H1 (cell line): ENCODE data around the gene C13orf42. TPM values are rescaled to one million over a fixed set of nuclear protein-coding genes. Genes with fewer than 3 reads are reported as not detected.
A peak's percentile ranks its signal among the peaks of the same experiment; 100 is the strongest.

Experiments used
- CTCF ChIA-PET: fragments of 300-600 bp; sonication (Branson Sonifier 250); formaldehyde crosslinking; loops from one replicate; lab custom pipeline; 2021; ENCODE audit not compliant: partially characterized antibody; lab: Charles Lee
- POLR2A ChIA-PET: fragments of 300-600 bp; sonication (Branson Sonifier 250); formaldehyde crosslinking; loops from one replicate; lab custom pipeline; 2021; ENCODE audit warnings: inconsistent platforms; ENCODE audit not compliant: partially characterized antibody; lab: Charles Lee
- DNase-seq, 2 experiments: peaks; one replicate each; pipeline versions ENCODE4 v3.0.0 to v3.0.0-alpha.2; 2010 to 2022; ENCODE audit warnings: low spot score in 2 of 2, low read depth in 1 of 2, mixed read lengths in 1 of 2
- FAIRE-seq: peaks from 2 replicates; lab custom pipeline; 2011; peaks lifted over from hg19 to GRCh38; lab: Jason Lieb, UNC
- H2AFZ ChIP-seq: 2 replicates; pipeline ENCODE4 v1.8.1; 2012; ENCODE audit warnings: low read length, inconsistent platforms
- H2AK5ac ChIP-seq: 2 replicates; pipeline ENCODE4 v1.6.1; 2013; ENCODE audit warnings: low read depth, low read length
- H2BK120ac ChIP-seq: replicated peaks from 2 replicates; pipeline ENCODE3; 2013; ENCODE audit warnings: low read depth, low read length, inconsistent platforms
- H2BK12ac ChIP-seq: 2 replicates; pipeline ENCODE4 v1.6.1; 2013; ENCODE audit warnings: low read depth, low read length
- H2BK15ac ChIP-seq: 2 replicates; pipeline ENCODE4 v1.6.1; 2013; ENCODE audit warnings: low read length
- H2BK20ac ChIP-seq: 2 replicates; pipeline ENCODE4 v1.6.1; 2013; ENCODE audit warnings: low read length
- H2BK5ac ChIP-seq: 2 replicates; pipeline ENCODE4 v1.6.1; 2013; ENCODE audit warnings: low read depth, low read length
- H3K14ac ChIP-seq: 2 replicates; pipeline ENCODE4 v1.6.1; 2013; ENCODE audit warnings: inconsistent platforms; ENCODE audit not compliant: insufficient read length
- H3K18ac ChIP-seq: 2 replicates; pipeline ENCODE4 v1.6.1; 2013; ENCODE audit warnings: low read length; ENCODE audit errors: extremely low read depth
- H3K23ac ChIP-seq: 2 replicates; pipeline ENCODE4 v1.6.1; 2013; ENCODE audit warnings: inconsistent platforms; ENCODE audit not compliant: insufficient read length
- H3K23me2 ChIP-seq: 2 replicates; pipeline ENCODE4 v1.6.1; 2013; ENCODE audit warnings: low read depth, low read length
- H3K27ac ChIP-seq: 2 replicates; pipeline ENCODE4 v1.6.1; 2011; ENCODE audit warnings: low read depth, low read length, inconsistent platforms
- H3K27me3 ChIP-seq, 4 experiments: replicated peaks in 1 of 4; 1 replicate in 1 of 4; 2 replicates in 3 of 4; pipeline versions ENCODE4 v1.6.1 to v1.8.1; 2011 to 2013; ENCODE audit warnings: low read length in 3 of 4, mild to moderate bottlenecking in 3 of 4, inconsistent platforms in 2 of 4, mixed read lengths in 2 of 4, moderate library complexity in 1 of 4; ENCODE audit not compliant: control insufficient read depth in 3 of 4, insufficient read depth in 3 of 4; ENCODE audit errors: extremely low read depth in 1 of 4
- H3K36me3 ChIP-seq, 4 experiments: 2 replicates each; pipeline versions ENCODE4 v1.6.1 to v1.8.1; 2011 to 2013; ENCODE audit warnings: mild to moderate bottlenecking in 4 of 4, low read length in 3 of 4, moderate library complexity in 2 of 4, control low read depth in 1 of 4, inconsistent platforms in 1 of 4; ENCODE audit not compliant: insufficient read depth in 4 of 4, control insufficient read depth in 2 of 4
- H3K4ac ChIP-seq: replicated peaks from 2 replicates; pipeline ENCODE3; 2013; ENCODE audit warnings: low read length, low read depth, mixed read lengths, inconsistent platforms; ENCODE audit not compliant: insufficient read length
- H3K4me1 ChIP-seq, 4 experiments: replicated peaks in 1 of 4; 1 replicate in 1 of 4; 2 replicates in 3 of 4; pipeline versions ENCODE4 v1.6.1 to v1.8.1; 2011 to 2013; ENCODE audit warnings: low read length in 3 of 4, inconsistent platforms in 2 of 4, mixed read lengths in 1 of 4; ENCODE audit not compliant: insufficient read depth in 4 of 4, control insufficient read depth in 3 of 4
- H3K4me2 ChIP-seq, 2 experiments: 2 replicates each; pipeline versions ENCODE4 v1.6.1 to v1.8.1; 2011 to 2013; ENCODE audit warnings: low read depth in 2 of 2, low read length in 2 of 2, control low read depth in 1 of 2, inconsistent platforms in 1 of 2, mild to moderate bottlenecking in 1 of 2; ENCODE audit not compliant: insufficient read depth in 1 of 2
- H3K4me3 ChIP-seq, 4 experiments: fragments of 200-600, 300-600 bp in 1 of 4; sonication (generic), shearing (Covaris generic), sonication (Bioruptor Twin) in 1 of 4; 2 replicates each; pipeline versions ENCODE4 v1.5.1 to v1.8.1; 2011 to 2016; ENCODE audit warnings: low read length in 4 of 4, low read depth in 3 of 4, control low read depth in 2 of 4, inconsistent platforms in 2 of 4, mild to moderate bottlenecking in 2 of 4, mixed read lengths in 1 of 4, moderate library complexity in 1 of 4; ENCODE audit not compliant: insufficient read depth in 2 of 4; ENCODE audit errors: extremely low read depth in 1 of 4
- H3K56ac ChIP-seq: replicated peaks from 2 replicates; pipeline ENCODE3; 2013; ENCODE audit warnings: low read depth, mild to moderate bottlenecking, mixed read lengths, low read length, inconsistent platforms; ENCODE audit not compliant: insufficient read length
- H3K79me1 ChIP-seq: 2 replicates; pipeline ENCODE4 v1.6.1; 2013; ENCODE audit warnings: low read depth, low read length, control low read depth
- H3K79me2 ChIP-seq, 2 experiments: 2 replicates each; pipeline versions ENCODE4 v1.6.1 to v1.8.1; 2012 to 2013; ENCODE audit warnings: low read length in 2 of 2, mild to moderate bottlenecking in 2 of 2, inconsistent platforms in 1 of 2; ENCODE audit not compliant: insufficient read depth in 2 of 2, control insufficient read depth in 1 of 2
- H3K9ac ChIP-seq, 4 experiments: replicated peaks in 1 of 4; 1 replicate in 1 of 4; 2 replicates in 3 of 4; pipeline versions ENCODE4 v1.6.1 to v1.8.1; 2011 to 2013; ENCODE audit warnings: low read depth in 3 of 4, low read length in 3 of 4, control low read depth in 2 of 4, mild to moderate bottlenecking in 2 of 4, moderate library complexity in 2 of 4, inconsistent platforms in 1 of 4; ENCODE audit errors: extremely low read depth in 1 of 4
- H3K9me3 ChIP-seq, 2 experiments: 2 replicates each; pipeline versions ENCODE4 v1.6.1 to v1.8.1; 2012 to 2013; ENCODE audit warnings: mild to moderate bottlenecking in 2 of 2, moderate library complexity in 2 of 2, control low read depth in 1 of 2, inconsistent platforms in 1 of 2, low read depth in 1 of 2, low read length in 1 of 2, mixed read lengths in 1 of 2; ENCODE audit not compliant: insufficient read depth in 2 of 2
- H4K20me1 ChIP-seq, 2 experiments: replicated peaks in 1 of 2; 2 replicates each; pipeline versions ENCODE3 to v1.8.1; 2011 to 2013; ENCODE audit warnings: inconsistent platforms in 2 of 2, low read length in 2 of 2, mild to moderate bottlenecking in 1 of 2; ENCODE audit not compliant: insufficient read depth in 2 of 2, control insufficient read depth in 1 of 2
- H4K5ac ChIP-seq: 2 replicates; pipeline ENCODE4 v1.6.1; 2013; ENCODE audit warnings: low read length, low read depth, mixed read lengths, inconsistent platforms; ENCODE audit not compliant: insufficient read length
- H4K8ac ChIP-seq: 2 replicates; pipeline ENCODE4 v1.8.0; 2013; ENCODE audit warnings: mild to moderate bottlenecking, moderate library complexity, low read length, inconsistent platforms; ENCODE audit not compliant: insufficient read depth; ENCODE audit errors: extremely low read depth
- H4K91ac ChIP-seq: replicated peaks from 2 replicates; pipeline ENCODE3; 2013; ENCODE audit warnings: low read length, mixed read lengths, inconsistent platforms; ENCODE audit not compliant: insufficient read length
- BCL11A ChIP-seq, 2 experiments: IDR thresholded peaks; one replicate each; pipeline ENCODE4 v1.6.1; 2011; ENCODE audit warnings: low read depth in 2 of 2, low read length in 2 of 2, mild to moderate bottlenecking in 2 of 2
- RAD21 ChIP-seq, 2 experiments: IDR thresholded peaks in 1 of 2; conservative IDR thresholded peaks in 1 of 2; 2 replicates each; pipeline ENCODE4 v1.6.1; 2011; ENCODE audit warnings: low read depth in 2 of 2, low read length in 2 of 2, improper control_type of control experiment in 1 of 2, inconsistent platforms in 1 of 2, mild to moderate bottlenecking in 1 of 2, moderate library complexity in 1 of 2
- RNF2 ChIP-seq: fragments of 200-900, 300-1000 bp; sonication (generic); IDR thresholded peaks from 2 replicates; pipeline ENCODE4 v1.7.1; 2016; ENCODE audit warnings: borderline replicate concordance, low read depth, mild to moderate bottlenecking, antibody characterized with exemption, low read length; ENCODE audit not compliant: poor library complexity, severe bottlenecking; ENCODE audit errors: missing control alignments
- TAF7 ChIP-seq: optimal IDR thresholded peaks from 2 replicates; pipeline ENCODE3; 2011; ENCODE audit warnings: low read depth, mild to moderate bottlenecking, inconsistent platforms, low read length, moderate library complexity, borderline replicate concordance
- TEAD4 ChIP-seq: IDR thresholded peaks from 2 replicates; pipeline ENCODE4 v1.6.1; 2012; ENCODE audit warnings: low read depth, low read length, inconsistent platforms, mixed read lengths
- WGBS, 2 experiments: shearing (Covaris generic) in 1 of 2; methylation state at CpG; one replicate each; pipeline versions ENCODE4 v1.1.6 to v1.1.7; 2013 to 2015; ENCODE audit warnings: low lambda C conversion rate in 2 of 2, mixed read lengths in 2 of 2, inconsistent platforms in 1 of 2, low coverage in 1 of 2, missing lambda C conversion rate in 1 of 2; ENCODE audit not compliant: insufficient replicate concordance in 2 of 2, insufficient coverage in 1 of 2, insufficient read length in 1 of 2; ENCODE audit errors: extremely low coverage in 1 of 2, missing lambda C conversion rate in 1 of 2; 5-methylcytosine and 5-hydroxymethylcytosine counted together
- polyA plus RNA-seq, 7 experiments: library from polyadenylated mRNA; depleted of rRNA in 3 of 7; stranded (reverse) in 5 of 7; unstranded in 2 of 7; fragments of >200 nt in 5 of 7; fragments of 200-250 nt in 2 of 7; gene quantifications; 1 replicate in 5 of 7; 2 replicates in 1 of 7; 4 replicates in 1 of 7; pipeline versions ENCODE4 v1.2.1 to v1.2.3, GENCODE V29; 2011 to 2013; ENCODE audit warnings: missing spikeins in 2 of 7, mixed read lengths in 2 of 7
- total RNA-seq: library from RNA; stranded (reverse); fragmentation: NEBNext Ultra II Directional; extraction: Animal tissue kit (Norgen Biotek cat#: 25700); gene quantifications from 2 replicates; pipeline ENCODE4 v1.2.1, GENCODE V29; 2021
- TF ChIP-seq, protein P1 (sequence below), 3 experiments: IDR thresholded peaks; 1 replicate in 2 of 3; 2 replicates in 1 of 3; pipeline versions ENCODE4 v1.5.1 to v1.6.1; 2011; ENCODE audit warnings: low read length in 3 of 3, mild to moderate bottlenecking in 3 of 3, inconsistent platforms in 2 of 3, low read depth in 1 of 3, moderate library complexity in 1 of 3; ENCODE audit not compliant: insufficient read depth in 1 of 3; ENCODE audit errors: control extremely low read depth in 1 of 3

The C13orf42 gene
- total and polyA plus RNA-seq, 2 of the 8 experiments (the other 6 are each of a cell fraction or from before 2014, with no cell fraction given), result 9.9 to 10.1 TPM

DNA sequence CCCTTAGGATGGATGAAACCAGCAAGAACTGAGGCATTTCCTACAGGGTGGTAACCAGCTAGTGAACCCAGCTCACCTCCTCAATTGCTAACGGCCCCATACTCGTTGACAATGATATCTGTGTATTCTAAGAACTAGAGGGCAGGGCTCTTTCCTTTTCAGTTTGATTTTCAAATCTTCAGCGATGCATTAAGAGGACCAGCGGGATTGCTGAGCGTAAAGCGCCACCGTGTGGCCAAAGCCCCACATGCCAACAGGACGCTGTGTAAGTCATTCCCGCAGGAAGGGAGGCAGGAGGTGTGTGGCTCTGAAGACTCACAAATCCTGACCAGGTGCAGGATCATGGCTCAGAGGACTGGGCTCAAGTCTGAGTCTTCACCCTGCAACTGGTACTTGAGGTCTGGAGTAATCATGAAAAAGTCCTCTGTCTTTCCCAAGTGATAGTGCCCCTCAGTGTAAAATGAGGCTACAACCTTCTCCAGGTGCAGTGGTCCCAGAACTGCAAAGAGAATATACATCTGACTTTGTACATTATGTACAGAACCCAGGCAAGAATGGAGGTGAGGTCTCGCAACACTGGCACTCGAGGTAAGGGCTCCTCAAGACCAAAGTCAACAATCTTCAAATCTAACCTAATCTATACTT, 40.9 kb downstream of the C13orf42 start:
- WGBS, 2 experiments, result 19% methylated on average over 11 of the region's 11 CpGs; no CpG with 5 or more reads in 1 of the 2 experiments
- Histone ChIP-seq H2BK15ac (no peak overlapping the region), H3K14ac (no peak overlapping the region), H3K23ac (no peak overlapping the region), H3K4me3 (no peak overlapping the region), H3K23me2 (no peaks in the 10 kb centered on the region; the same call in 1 of the 2 replicates), H2BK120ac (no peak overlapping the region), H2BK5ac (no peak overlapping the region), H3K56ac (no peak overlapping the region), H2AK5ac (no peak overlapping the region), H3K9me3 (no peaks in the 10 kb centered on the region), H4K8ac (no peak overlapping the region), H4K91ac (no peak overlapping the region), H2BK12ac (no peak overlapping the region), H3K9ac (no peak overlapping the region), H2AFZ (peak overlapping the region; percentile 13; the same call in 1 of the 2 replicates), H3K4ac (no peak overlapping the region), H3K79me1 (no peaks in the 10 kb centered on the region), H3K4me2 (no peak overlapping the region), H3K79me2 (no peaks in the 10 kb centered on the region), H2BK20ac (no peak overlapping the region), H3K18ac (no peak overlapping the region), H3K4me1 (peaks cover 0 to 3% (median 2%) of the 10 kb centered on the region in 4 experiments; a peak in 3 of 7 replicates), H4K20me1 (no peaks in the 10 kb centered on the region), H3K36me3 (no peaks in the 10 kb centered on the region), H4K5ac (no peak overlapping the region), H3K27ac (no peak overlapping the region), H3K27me3 (no peaks in the 10 kb centered on the region; a peak in 1 of 7 replicates)
- POLR2A ChIA-PET, result no interaction called here
- DNase-seq (peak; percentile 78 to 96), FAIRE-seq (peak; percentile 99)
- no peak for TF ChIP-seq RNF2
- peak; percentile 100 for TF ChIP-seq RAD21 (IDR thresholded peaks at IDR 0.05 in 1 of 2, conservative IDR thresholded peaks at IDR 0.05 in 1 of 2; ENCODE audit: low read depth in 2 of 2, low read length in 2 of 2)
- no peak for TF ChIP-seq BCL11A (IDR thresholded peaks at IDR 0.05; ENCODE audit: low read depth in 2 of 2, low read length in 2 of 2)
- no peak for TF ChIP-seq TAF7
- TF ChIP-seq TEAD4, result peak; percentile 79
- TF ChIP-seq, protein P1, sequence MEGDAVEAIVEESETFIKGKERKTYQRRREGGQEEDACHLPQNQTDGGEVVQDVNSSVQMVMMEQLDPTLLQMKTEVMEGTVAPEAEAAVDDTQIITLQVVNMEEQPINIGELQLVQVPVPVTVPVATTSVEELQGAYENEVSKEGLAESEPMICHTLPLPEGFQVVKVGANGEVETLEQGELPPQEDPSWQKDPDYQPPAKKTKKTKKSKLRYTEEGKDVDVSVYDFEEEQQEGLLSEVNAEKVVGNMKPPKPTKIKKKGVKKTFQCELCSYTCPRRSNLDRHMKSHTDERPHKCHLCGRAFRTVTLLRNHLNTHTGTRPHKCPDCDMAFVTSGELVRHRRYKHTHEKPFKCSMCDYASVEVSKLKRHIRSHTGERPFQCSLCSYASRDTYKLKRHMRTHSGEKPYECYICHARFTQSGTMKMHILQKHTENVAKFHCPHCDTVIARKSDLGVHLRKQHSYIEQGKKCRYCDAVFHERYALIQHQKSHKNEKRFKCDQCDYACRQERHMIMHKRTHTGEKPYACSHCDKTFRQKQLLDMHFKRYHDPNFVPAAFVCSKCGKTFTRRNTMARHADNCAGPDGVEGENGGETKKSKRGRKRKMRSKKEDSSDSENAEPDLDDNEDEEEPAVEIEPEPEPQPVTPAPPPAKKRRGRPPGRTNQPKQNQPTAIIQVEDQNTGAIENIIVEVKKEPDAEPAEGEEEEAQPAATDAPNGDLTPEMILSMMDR (IDR thresholded peaks at IDR 0.05; ENCODE audit: control extremely low read depth in 1 of 3, insufficient read depth in 1 of 3, low read depth in 1 of 3, low read length in 3 of 3), result peak; percentile 92 to 100 (median 95)
- CTCF ChIA-PET, result interaction anchor here (0.6 to 4.9 kb wide), 31 partner anchors 13 to 1201 kb away, joined by 3 to 50 read pairs (median 4); partner anchors contain the start of gene TRIM13
